ENCODE results near the gene CCT5.
"Not testable (repeated sequence)": the region's sequence is repeated elsewhere in the genome, so short reads cannot be mapped to it uniquely, and the experiment has no call there.

Gene CCT5

GRCh38 chr5:10247217-10247616 is 2.9 kb upstream of the CCT5 start:
- DNase-seq: not testable (repeated sequence)

DNA sequence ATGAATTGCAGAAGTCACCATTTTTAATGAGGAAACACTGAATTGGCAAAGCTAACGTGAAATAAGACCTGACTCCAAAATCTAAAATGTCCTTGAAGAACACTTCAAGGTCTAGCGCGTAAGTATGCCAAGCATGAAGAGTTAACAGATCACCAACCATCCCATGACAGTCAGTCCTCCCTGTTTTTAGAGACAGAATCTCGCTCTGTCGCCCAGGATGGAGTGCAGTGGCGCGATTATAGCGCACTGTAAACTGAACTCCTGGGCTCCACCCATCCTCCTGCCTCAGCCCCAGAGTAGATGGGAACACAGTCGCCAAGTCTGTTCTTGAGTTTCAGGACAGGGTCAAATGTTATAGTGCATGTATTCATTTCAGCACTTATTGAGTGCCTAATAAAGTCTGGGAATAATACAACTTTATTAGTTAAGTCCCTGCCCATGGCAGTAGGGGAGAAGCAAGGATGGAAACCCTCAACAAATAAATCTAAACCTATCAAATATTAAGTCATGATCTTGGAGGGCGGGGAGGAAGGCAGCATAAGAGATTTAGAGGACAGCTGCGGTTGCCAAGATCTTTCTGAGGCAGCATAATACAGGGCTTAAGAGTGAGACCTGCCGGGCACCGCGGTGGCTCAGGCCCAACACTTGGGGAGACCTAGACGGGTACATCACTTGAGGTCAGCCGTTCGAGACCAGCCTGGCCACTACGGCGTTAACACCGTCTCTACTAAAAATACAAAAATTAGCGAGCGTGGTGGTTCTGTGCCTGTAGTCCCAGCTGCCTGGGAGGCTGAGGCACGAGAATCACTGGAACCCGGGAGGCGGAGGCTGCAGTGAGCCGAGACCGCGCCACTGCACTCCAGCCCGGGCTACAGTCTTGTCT is 1.5 kb upstream of the CCT5 start:
- DNase-seq: no peak

- no peak for DNase-seq
These were observed 761 bp downstream of the CCT5 start for GRCh38 chr5:10250806-10251276.

GRCh38 chr5:10251405-10251804 is 1.3 kb downstream of the CCT5 start:
- no peak for DNase-seq

DNA sequence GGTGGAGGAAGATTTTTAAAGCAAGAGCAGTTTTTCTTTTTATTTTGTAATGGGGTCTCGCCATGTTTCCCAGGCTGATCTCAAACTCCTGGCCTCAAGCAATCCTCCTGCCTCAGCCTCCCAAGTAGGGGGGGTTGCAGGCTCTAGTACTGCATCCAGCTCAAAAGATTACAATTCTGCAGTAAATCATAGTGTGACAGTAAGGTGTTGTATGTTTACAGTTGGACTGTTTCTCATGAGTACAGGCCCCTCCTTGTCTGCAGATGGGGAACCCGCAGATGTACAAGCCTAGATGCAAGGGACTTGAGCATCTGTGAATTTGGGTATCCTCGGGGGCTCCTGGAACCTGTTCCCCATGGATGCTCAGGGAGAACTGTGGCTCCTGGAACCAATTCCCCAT is 3.3 kb downstream of the CCT5 start:
- no peak for DNase-seq

- DNase-seq: no peak
These were observed 4.6 kb downstream of the CCT5 start for GRCh38 chr5:10254686-10255085.

- no peak for DNase-seq
These were observed 7.8 kb downstream of the CCT5 start for GRCh38 chr5:10257870-10258269.

GRCh38 chr5:10259899-10260298 is 9.8 kb downstream of the CCT5 start:
- DNase-seq: no peak

- DNase-seq: no peak
These were observed 11.0 kb downstream of the CCT5 start for GRCh38 chr5:10261065-10261464.

GRCh38 chr5:10262121-10262774 is 12.2 kb downstream of the CCT5 start:
- DNase-seq: no peak

DNA sequence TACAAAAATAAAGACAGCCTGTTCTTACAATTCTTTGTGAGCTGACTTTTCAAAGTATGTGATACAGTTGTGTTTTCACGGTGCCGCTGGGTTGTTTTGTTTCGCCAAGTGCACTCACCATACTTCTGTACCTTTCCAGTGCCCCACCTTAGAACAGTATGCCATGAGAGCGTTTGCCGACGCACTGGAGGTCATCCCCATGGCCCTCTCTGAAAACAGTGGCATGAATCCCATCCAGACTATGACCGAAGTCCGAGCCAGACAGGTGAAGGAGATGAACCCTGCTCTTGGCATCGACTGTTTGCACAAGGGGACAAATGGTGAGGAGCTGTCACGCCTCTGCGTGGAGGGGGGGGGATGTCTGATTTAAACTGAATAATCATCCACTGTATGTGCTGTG is 12.9 kb downstream of the CCT5 start:
- no peak for DNase-seq

DNA sequence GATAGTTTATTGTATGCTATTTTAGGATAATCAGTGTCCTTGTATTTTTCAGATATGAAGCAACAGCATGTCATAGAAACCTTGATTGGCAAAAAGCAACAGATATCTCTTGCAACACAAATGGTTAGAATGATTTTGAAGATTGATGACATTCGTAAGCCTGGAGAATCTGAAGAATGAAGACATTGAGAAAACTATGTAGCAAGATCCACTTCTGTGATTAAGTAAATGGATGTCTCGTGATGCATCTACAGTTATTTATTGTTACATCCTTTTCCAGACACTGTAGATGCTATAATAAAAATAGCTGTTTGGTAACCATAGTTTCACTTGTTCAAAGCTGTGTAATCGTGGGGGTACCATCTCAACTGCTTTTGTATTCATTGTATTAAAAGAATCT is 14.5 kb downstream of the CCT5 start:
- DNase-seq: no peak

DNA sequence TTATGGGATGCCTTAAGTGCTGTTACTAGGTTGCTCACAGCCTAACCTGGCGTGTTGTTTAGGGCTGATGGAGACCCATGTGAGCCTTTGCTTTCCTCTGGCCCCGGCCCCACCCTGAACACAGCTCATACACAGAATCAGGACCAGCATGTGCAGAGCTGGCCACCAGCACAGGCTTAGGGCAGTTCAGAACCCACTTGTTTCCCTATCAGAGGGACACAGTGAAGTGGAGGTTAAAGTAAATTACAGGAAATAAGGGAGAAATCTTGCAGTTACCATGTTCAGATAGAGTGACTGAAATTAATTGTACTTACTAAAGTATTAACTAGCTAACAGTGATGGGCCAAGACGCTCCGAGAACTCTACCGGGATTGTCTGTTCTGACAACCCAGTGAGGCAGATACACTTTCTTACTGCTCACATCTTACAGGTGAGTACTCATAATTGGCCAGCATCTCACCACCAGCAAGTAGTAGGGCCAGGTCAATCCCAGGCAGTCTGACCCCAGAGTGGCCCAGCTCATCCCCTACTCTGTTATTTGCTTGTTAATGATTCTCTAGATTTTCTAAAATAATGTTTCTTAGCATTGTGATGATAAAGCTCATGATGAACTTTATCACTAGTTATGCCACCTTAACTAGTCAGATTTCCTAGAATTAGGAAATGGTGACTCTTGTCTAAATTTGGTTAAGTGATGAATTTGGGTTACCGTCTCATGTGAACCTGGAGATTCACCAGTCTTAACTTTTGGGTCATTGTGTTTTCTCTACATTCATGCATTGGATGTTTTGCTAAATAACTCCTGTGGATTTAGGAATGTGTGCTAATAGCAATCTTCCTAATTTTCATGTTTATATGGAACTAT is 15.4 kb downstream of the CCT5 start:
- no peak for DNase-seq

- DNase-seq: no peak
These were observed 16.1 kb downstream of the CCT5 start for GRCh38 chr5:10266137-10266536.

DNA sequence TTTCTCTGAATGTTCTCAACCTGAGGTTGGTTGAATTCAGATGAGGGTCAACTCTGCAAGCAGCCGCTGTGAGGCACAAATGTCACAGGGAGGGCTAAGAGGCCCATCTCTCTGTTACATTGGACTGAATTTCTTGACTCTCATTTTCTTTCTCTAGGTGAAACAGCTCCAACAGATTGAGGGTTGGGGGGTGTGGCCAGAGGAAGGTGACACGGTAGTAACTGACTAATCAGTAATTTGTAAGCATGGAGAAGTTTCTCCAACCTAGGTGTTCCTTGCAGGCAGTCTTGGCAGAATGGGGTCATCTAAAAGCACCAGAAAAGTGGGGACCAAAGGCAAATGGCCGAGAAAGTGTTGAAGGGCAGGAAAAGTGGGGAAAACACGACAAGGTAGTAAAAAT is 16.8 kb downstream of the CCT5 start:
- no peak for DNase-seq

- no peak for DNase-seq
These were observed 18.0 kb downstream of the CCT5 start for GRCh38 chr5:10268100-10268499.

DNA sequence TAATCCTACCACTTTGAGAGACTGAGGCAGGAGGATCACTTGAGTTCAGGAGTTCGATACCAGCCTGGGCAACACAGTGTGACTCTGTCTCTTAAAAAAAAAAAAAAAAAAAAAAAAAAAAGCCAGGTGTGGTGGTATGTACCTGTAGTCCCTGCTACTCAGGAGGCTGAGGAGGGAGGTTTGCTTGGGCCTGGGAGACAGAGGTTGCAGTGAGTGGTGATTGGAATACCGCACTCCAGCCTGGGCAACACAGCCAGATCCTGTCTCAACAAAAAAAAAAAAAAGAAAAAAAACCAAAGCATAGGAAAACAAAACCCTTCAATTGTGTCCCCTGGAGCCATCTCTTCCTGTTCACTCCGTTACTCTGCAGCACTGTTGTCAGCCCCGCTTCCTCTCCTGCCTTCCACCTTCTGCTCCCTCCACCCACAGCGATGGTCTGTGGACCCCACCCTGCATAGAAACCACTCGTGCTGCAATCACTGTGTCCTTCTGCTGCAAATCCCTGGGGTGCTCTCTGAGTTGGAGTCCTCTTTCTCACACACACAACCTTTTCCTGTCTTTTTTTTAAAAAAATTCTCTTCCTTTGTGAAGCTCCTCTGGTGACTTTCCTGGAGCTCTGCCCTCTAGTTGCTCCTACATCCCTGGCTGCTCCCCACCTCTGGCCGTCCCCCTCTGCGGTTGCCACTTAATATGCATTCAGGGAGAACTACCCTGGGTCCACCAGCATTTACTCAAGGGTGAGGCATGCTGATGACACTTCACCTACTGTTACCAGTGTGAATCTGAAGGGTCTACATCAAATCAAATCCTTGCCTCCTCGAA is 22.2 kb downstream of the CCT5 start:
- no peak for DNase-seq

DNA sequence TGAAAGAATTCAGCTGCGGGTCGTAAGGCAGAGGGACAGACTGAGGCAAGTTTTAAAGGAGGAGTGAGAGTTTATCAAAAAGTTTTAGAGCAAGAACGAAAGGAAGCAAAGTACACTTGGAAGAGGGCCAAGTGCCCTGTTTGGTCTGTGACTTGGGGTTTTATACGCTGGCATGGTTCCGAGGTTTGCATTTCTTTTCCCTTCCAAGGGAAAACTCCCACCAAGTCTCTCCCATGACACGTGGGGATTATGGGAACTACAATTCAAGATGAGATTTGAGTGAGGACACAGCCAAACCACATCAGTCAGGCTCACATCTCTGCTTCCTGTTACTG is 22.8 kb downstream of the CCT5 start:
- DNase-seq: not testable (repeated sequence)

GRCh38 chr5:10275460-10275859 is 25.4 kb downstream of the CCT5 start:
- no peak for DNase-seq

GRCh38 chr5:10275991-10276390 is 25.9 kb downstream of the CCT5 start:
- DNase-seq: no peak

- no peak for DNase-seq
These were observed 26.6 kb downstream of the CCT5 start for GRCh38 chr5:10276691-10277090.

GRCh38 chr5:10277773-10278630 is 27.9 kb downstream of the CCT5 start:
- DNase-seq: no peak
